Thymus (tissue), 11 donors: ENCODE measurements around the gene OR52B2. TPM values are rescaled to one million over a fixed set of nuclear protein-coding genes. Genes with fewer than 3 reads are reported as not detected.

Experiments
- DNase-seq, 9 donors: peaks; one replicate each; pipeline ENCODE4 v3.0.0-alpha.2; 2013; ENCODE audit warnings: low spot score in 9 of 9, low read depth in 6 of 9, missing footprints in 1 of 9
- H3K27ac ChIP-seq, 2 donors: one replicate each; pipeline ENCODE4 v1.5.1; 2013; ENCODE audit warnings: control low read depth in 1 of 2, low read depth in 1 of 2, low read length in 1 of 2, mild to moderate bottlenecking in 1 of 2, moderate library complexity in 1 of 2
- H3K27me3 ChIP-seq, 2 donors: one replicate each; pipeline ENCODE4 v1.5.1; 2013; ENCODE audit warnings: low read length in 1 of 2; ENCODE audit not compliant: control insufficient read depth in 2 of 2, insufficient read depth in 1 of 2
- H3K36me3 ChIP-seq, 2 donors: one replicate each; pipeline ENCODE4 v1.5.1; 2013; ENCODE audit warnings: low read length in 1 of 2, mild to moderate bottlenecking in 1 of 2, moderate library complexity in 1 of 2; ENCODE audit not compliant: control insufficient read depth in 2 of 2, insufficient read depth in 2 of 2
- H3K4me1 ChIP-seq, 2 donors: one replicate each; pipeline ENCODE4 v1.5.1; 2013; ENCODE audit warnings: low read length in 2 of 2; ENCODE audit not compliant: control insufficient read depth in 2 of 2, insufficient read depth in 2 of 2
- H3K4me3 ChIP-seq, 2 donors: one replicate each; pipeline ENCODE4 v1.5.1; 2013; ENCODE audit warnings: low read length in 2 of 2, control low read depth in 1 of 2, mild to moderate bottlenecking in 1 of 2
- H3K9me3 ChIP-seq, 2 donors: one replicate each; pipeline ENCODE4 v1.5.1; 2013; ENCODE audit warnings: low read length in 1 of 2, mild to moderate bottlenecking in 1 of 2; ENCODE audit not compliant: control insufficient read depth in 2 of 2, insufficient read depth in 1 of 2
- WGBS: extraction: QIAGEN DNeasy Blood & Tissue Kit; methylation state at CpG from one replicate; pipeline ENCODE4 v1.1.7; 2013; 5-methylcytosine and 5-hydroxymethylcytosine counted together
- polyA plus RNA-seq: library from polyadenylated mRNA; stranded (reverse); fragments of 200-250 nt; gene quantifications from one replicate; pipeline ENCODE4 v1.2.3, GENCODE V29; 2013
- total RNA-seq: library from RNA; stranded (reverse); fragments of 120-200 nt; gene quantifications from one replicate; pipeline ENCODE4 v1.2.4, GENCODE V29; 2013
- donor health status: healthy.

The OR52B2 gene
- total and polyA plus RNA-seq, 2 donors: not detected

DNA sequence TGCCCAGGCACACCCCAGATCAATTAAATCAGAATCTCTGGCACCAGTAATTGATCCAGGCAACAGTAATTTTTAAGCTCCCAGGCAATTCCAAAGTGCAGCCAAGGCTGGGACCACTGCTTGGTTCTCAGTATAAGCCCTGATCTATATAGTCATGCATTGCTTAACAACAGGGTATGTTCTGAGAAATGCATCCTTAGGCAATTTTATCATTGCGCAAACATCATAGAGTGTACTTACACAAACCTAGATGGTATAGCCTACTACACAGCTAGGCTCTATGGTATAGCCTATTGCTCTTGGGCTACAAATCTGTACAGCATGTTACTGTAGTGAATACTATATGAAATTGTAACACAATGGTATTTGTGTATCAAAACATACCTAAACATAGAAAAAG is 34.6 kb upstream of the OR52B2 start:
- no peak overlapping the region for H3K27ac ChIP-seq
- H3K4me3 ChIP-seq: no peak overlapping the region
- H3K4me1 ChIP-seq: no peaks in the 10 kb centered on the region
- no peak for DNase-seq
- no peaks in the 10 kb centered on the region for H3K27me3 ChIP-seq
- no peaks in the 10 kb centered on the region for H3K9me3 ChIP-seq
- peaks cover 5 to 13% of the 10 kb centered on the region in 2 donors for H3K36me3 ChIP-seq
- 97% methylated on average over 1 of the region's 1 CpG for WGBS

- DNase-seq: no peak
- H3K27me3 ChIP-seq: no peaks in the 10 kb centered on the region
- peaks cover 3 to 10% of the 10 kb centered on the region in 2 donors for H3K36me3 ChIP-seq
- H3K9me3 ChIP-seq: no peaks in the 10 kb centered on the region
- WGBS: 15% methylated on average over 3 of the region's 3 CpGs
- H3K4me1 ChIP-seq: no peaks in the 10 kb centered on the region
- H3K27ac ChIP-seq: no peak overlapping the region
- no peak overlapping the region for H3K4me3 ChIP-seq
Observed at GRCh38 chr11:6203327-6203726, 33.2 kb upstream of the OR52B2 start.

DNA sequence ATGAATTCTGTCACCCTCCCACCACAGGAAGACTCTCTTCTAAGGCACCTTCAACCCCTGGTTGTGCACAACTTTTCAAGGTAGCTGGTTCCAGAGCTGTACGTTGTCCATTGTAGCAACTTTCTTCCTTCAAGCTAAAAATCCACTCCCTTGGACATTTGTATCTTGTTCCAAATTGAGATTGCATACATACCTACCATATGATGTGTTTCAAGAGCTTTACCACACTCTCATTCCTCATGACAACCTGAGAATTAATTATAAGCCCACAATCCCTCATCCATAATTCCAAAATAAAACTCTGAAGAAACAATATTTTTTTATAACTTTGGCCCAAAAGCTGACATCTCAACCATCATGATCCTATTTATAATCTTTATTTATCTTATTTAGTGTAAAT is 31.9 kb upstream of the OR52B2 start:
- Histone ChIP-seq H3K9me3 (no peaks in the 10 kb centered on the region), H3K4me3 (no peak overlapping the region), H3K4me1 (no peaks in the 10 kb centered on the region), H3K27ac (no peak overlapping the region), H3K36me3 (peaks cover 3 to 4% of the 10 kb centered on the region in 2 donors), H3K27me3 (no peaks in the 10 kb centered on the region)
- DNase-seq: no peak
- 97% methylated on average over 1 of the region's 1 CpG for WGBS

GRCh38 chr11:6201481-6201880 is 31.4 kb upstream of the OR52B2 start:
- WGBS: 97% methylated on average over 2 of the region's 2 CpGs
- Histone ChIP-seq H3K36me3 (peaks cover 2 to 3% of the 10 kb centered on the region in 2 donors), H3K9me3 (no peaks in the 10 kb centered on the region), H3K4me1 (no peaks in the 10 kb centered on the region), H3K27ac (no peak overlapping the region), H3K4me3 (no peak overlapping the region), H3K27me3 (no peaks in the 10 kb centered on the region)
- no peak for DNase-seq

DNA sequence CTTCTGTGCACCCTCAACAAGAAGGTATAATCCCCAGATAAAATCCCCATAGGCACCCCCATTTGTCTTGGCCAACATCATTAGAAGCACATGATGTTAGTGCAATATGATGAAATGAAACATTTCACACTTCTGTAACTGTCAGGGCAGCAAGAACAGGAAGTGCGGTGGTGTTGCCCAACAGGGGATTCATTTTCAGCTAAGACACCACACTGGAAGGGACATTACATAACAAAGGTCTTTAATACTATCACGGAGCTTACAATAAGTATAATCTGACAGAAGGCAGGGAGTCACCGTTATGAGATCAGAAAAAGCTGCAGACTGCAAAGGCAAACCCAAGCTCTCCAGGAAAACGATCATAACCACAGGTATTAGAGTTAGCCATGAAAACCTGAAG is 30.8 kb upstream of the OR52B2 start:
- H3K4me3 ChIP-seq: no peak overlapping the region
- no peaks in the 10 kb centered on the region for H3K27me3 ChIP-seq
- H3K36me3 ChIP-seq: peaks cover 0 to 3% of the 10 kb centered on the region in 2 donors
- no peak for DNase-seq
- no peaks in the 10 kb centered on the region for H3K9me3 ChIP-seq
- no peaks in the 10 kb centered on the region for H3K4me1 ChIP-seq
- no peak overlapping the region for H3K27ac ChIP-seq
- WGBS: 95% methylated on average over 4 of the region's 4 CpGs

- DNase-seq: no peak
- no peak within 1 kb of the TSS for H3K27ac ChIP-seq
Observed at GRCh38 chr11:6199174-6199810, 29.2 kb upstream of the OR52B2 start, which contains the start of gene OR52W1. OR52W1 (plus strand) TSS chr11:6199224; CDS start chr11:6199224, 0 bp downstream.

GRCh38 chr11:6197466-6198200 is 27.5 kb upstream of the OR52B2 start:
- no peak for DNase-seq
- 95% methylated on average over 4 of the region's 4 CpGs for WGBS
- H3K9me3 ChIP-seq: no peaks in the 10 kb centered on the region
- H3K36me3 ChIP-seq: no peaks in the 10 kb centered on the region
- H3K27me3 ChIP-seq: no peaks in the 10 kb centered on the region
- H3K27ac ChIP-seq: no peak overlapping the region
- no peak overlapping the region for H3K4me3 ChIP-seq
- H3K4me1 ChIP-seq: no peaks in the 10 kb centered on the region

More at GRCh38 chr11:6199174-6199810, 29.2 kb upstream of the OR52B2 start, which contains the start of gene OR52W1:
- no peak within 1 kb of the TSS for H3K4me3 ChIP-seq
- H3K36me3 ChIP-seq: no peaks in the 10 kb centered on the region
- no peaks in the 10 kb centered on the region for H3K9me3 ChIP-seq
- H3K4me1 ChIP-seq: no peaks in the 10 kb centered on the region
- H3K27me3 ChIP-seq: no peaks in the 10 kb centered on the region
- WGBS: 100% methylated on average over 5 of the region's 5 CpGs

GRCh38 chr11:6196396-6196795 is 26.3 kb upstream of the OR52B2 start:
- H3K9me3 ChIP-seq: no peaks in the 10 kb centered on the region
- no peak for DNase-seq
- H3K36me3 ChIP-seq: no peaks in the 10 kb centered on the region
- H3K4me1 ChIP-seq: no peaks in the 10 kb centered on the region
- no peak overlapping the region for H3K4me3 ChIP-seq
- H3K27me3 ChIP-seq: no peaks in the 10 kb centered on the region
- no peak overlapping the region for H3K27ac ChIP-seq
- WGBS: 56% methylated on average over 4 of the region's 4 CpGs

DNA sequence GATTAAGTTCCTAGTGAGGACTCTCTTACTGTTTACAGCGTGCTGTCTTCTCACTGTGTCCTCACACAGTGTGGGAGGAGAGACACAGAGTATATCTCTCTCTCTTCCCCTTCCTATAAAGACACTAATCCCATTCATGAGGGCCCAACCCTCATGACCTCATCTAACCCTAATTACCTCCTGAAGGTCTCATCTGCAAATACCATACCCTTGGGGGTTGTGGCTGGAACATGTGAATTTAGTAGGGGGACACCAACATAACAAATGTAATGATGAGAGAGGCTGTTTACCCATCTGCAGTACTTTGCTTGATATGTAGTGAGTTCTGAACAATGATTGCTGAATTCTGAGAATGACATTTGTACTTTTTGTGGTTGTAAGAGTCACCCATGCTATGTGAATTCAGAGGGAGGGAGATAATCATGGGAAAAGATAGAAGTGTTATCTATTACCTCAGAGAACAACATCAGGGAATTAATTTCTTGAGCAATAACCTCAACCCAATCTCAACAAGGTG is 24.0 kb upstream of the OR52B2 start:
- H3K4me1 ChIP-seq: no peaks in the 10 kb centered on the region
- H3K9me3 ChIP-seq: no peaks in the 10 kb centered on the region
- H3K36me3 ChIP-seq: no peaks in the 10 kb centered on the region
- no peak overlapping the region for H3K27ac ChIP-seq
- H3K27me3 ChIP-seq: no peaks in the 10 kb centered on the region
- no peak overlapping the region for H3K4me3 ChIP-seq
- DNase-seq: no peak
- 89% methylated on average over 1 of the region's 1 CpG for WGBS
